GM12872 (cell line): ENCODE data around the gene NSMCE3.

Experiments used
- CTCF ChIP-seq: IDR thresholded peaks from 3 replicates; pipeline ENCODE4 v1.5.1; 2011; ENCODE audit warnings: low read depth, mild to moderate bottlenecking, low read length, moderate library complexity; ENCODE audit not compliant: insufficient read depth

The NSMCE3 gene

DNA sequence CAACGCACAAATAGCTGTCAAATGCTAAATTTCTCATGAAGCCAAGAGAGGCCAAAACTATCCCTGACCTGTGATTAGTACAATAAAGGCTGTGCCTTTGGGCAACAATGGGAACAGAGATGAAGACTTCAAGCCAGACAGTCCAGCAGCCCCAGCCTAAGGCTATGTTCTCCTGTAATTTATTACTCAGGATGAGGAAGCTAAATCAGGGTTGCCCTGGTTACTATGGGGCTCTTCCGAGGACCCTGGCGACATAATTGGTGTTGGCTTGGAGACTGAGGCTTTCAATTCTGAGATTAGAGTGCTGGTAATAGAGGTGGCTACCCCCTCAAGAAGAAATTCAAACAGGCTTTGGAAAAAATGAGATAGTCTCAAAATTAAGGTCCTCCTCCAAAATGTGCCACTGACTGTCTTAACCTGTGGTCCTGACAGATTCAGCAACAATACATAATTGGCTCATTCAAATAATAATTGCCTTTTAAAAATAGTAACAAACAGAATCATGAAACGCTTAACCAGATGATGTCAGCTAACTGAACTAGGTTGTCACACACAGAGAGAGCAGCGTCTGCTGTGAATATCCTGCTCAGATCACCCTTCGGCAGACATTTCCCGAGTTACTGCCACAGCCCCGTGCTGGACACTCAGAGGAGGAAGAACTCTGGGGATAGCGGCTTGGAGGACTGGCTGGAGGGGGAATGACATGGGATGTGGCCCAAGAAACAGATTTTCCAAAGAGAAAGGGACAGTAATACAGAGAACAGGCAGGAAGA is 43.0 kb downstream of the NSMCE3 start:
- no peak for TF ChIP-seq CTCF

- TF ChIP-seq CTCF: no peak
Observed at GRCh38 chr15:29225534-29226234, 43.9 kb downstream of the NSMCE3 start.

DNA sequence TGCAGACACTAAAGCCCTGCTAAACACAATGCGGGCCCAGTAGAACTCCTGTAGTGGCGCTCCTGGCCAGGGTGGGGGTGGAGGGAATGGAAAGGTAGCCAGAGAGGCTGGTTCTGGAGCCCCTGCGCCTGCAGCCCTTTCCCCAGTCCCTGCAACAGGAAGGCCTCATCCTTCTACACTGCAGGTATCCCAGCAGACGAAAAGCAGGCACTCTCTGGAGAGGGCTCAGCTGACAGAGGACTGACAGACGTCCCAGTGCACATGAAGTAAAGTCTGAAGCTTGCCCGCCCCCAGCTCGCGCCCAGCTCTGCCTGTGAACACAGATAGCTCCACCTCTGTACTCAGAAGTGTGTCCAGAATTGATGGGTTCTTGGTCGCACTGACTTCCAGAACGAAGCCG is 46.0 kb downstream of the NSMCE3 start:
- TF ChIP-seq CTCF: no peak

- TF ChIP-seq CTCF: no peak
Observed at GRCh38 chr15:29222129-29222853, 47.3 kb downstream of the NSMCE3 start.

DNA sequence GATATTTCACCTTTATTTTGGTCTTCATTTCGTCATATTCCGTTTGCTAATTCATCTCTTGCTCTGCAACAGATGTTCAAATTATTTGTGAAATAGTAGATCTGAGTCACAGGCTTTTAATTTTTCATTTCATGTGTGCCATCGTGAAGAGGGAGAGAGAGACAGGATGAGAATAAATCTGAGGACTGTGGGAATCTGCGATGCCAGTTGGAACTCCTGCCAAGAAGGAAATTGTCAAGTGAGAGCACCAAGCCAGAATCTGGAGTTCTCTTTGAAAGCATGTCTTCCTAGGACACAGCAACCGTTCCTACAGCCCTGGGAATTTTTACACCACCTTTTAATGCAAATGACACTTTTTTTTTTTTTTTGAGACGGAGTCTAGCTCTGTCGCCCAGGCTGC is 48.8 kb downstream of the NSMCE3 start:
- no peak for TF ChIP-seq CTCF

- TF ChIP-seq CTCF: no peak
Observed at GRCh38 chr15:29216955-29217354, 52.7 kb downstream of the NSMCE3 start.
